Endothelial cell of umbilical vein (primary cell): ENCODE data around the gene CD27. TPM values are rescaled to one million over a fixed set of nuclear protein-coding genes. Genes with fewer than 3 reads are reported as not detected.

Experiments
- BruUV-seq: library from RNA; stranded (reverse); fragments of 400-500 nt; replicated peaks from 2 replicates; lab custom pipeline; 2021; lab: Mats Ljungman, UMichigan
- CTCF ChIA-PET: fragments of 300-600, 350-600 bp; sonication (Branson Sonifier 250); formaldehyde crosslinking; loops from one replicate; lab custom pipeline; 2021; ENCODE audit warnings: antibody characterized with exemption, inconsistent platforms; lab: Charles Lee
- POLR2A ChIA-PET: fragments of 300-600, 350-600 bp; sonication (Branson Sonifier 250); formaldehyde crosslinking; loops from one replicate; lab custom pipeline; 2021; ENCODE audit warnings: antibody characterized with exemption, inconsistent platforms; lab: Charles Lee
- DNase-seq: peaks from one replicate; pipeline ENCODE4 v3.0.0-alpha.2; 2011; ENCODE audit warnings: low read depth, low spot score
- FAIRE-seq: peaks from 2 replicates; lab custom pipeline; 2011; peaks lifted over from hg19 to GRCh38; lab: Jason Lieb, UNC
- H2AFZ ChIP-seq: 2 replicates; pipeline ENCODE4 v1.6.0; 2012; ENCODE audit warnings: low read depth, low read length, control low read depth, inconsistent platforms
- H3K27ac ChIP-seq: 2 replicates; pipeline ENCODE4 v1.5.1; 2011; ENCODE audit warnings: low read depth, mild to moderate bottlenecking, control low read depth, low read length, moderate library complexity; ENCODE audit not compliant: insufficient read depth
- H3K27me3 ChIP-seq, 2 experiments: 2 replicates each; pipeline versions ENCODE4 v1.6.0 to v1.6.1; 2011; ENCODE audit warnings: low read length in 2 of 2, mixed read lengths in 1 of 2; ENCODE audit not compliant: control insufficient read depth in 2 of 2, insufficient read depth in 2 of 2
- H3K36me3 ChIP-seq, 2 experiments: 2 replicates in 1 of 2; 3 replicates in 1 of 2; pipeline ENCODE4 v1.5.1; 2011; ENCODE audit warnings: low read length in 2 of 2, mild to moderate bottlenecking in 1 of 2, moderate library complexity in 1 of 2; ENCODE audit not compliant: control insufficient read depth in 2 of 2, insufficient read depth in 2 of 2; ENCODE audit errors: extremely low read depth in 1 of 2
- H3K4me1 ChIP-seq: 3 replicates; pipeline ENCODE4 v1.5.1; 2011; ENCODE audit warnings: mild to moderate bottlenecking, low read length; ENCODE audit not compliant: control insufficient read depth, insufficient read depth; ENCODE audit errors: extremely low read depth
- H3K4me2 ChIP-seq: 2 replicates; pipeline ENCODE4 v1.6.1; 2011; ENCODE audit warnings: low read length, control low read depth, mixed read lengths; ENCODE audit not compliant: insufficient read depth
- H3K4me3 ChIP-seq, 3 experiments: fragments of 200-600 bp in 1 of 3; sonication (generic), shearing (Covaris generic) in 1 of 3; replicated peaks in 1 of 3; 2 replicates each; pipeline ENCODE4 v1.5.1; 2011 to 2016; ENCODE audit warnings: control low read depth in 3 of 3, low read length in 3 of 3, mild to moderate bottlenecking in 2 of 3, inconsistent platforms in 1 of 3, low read depth in 1 of 3, moderate library complexity in 1 of 3; ENCODE audit not compliant: insufficient read depth in 1 of 3
- H3K79me2 ChIP-seq: 2 replicates; pipeline ENCODE4 v1.6.0; 2012; ENCODE audit warnings: low read length, inconsistent platforms; ENCODE audit not compliant: control insufficient read depth, insufficient read depth
- H3K9ac ChIP-seq: replicated peaks from 2 replicates; pipeline ENCODE3; 2011; ENCODE audit warnings: low read length, control low read depth; ENCODE audit not compliant: insufficient read depth; ENCODE audit errors: extremely low read depth
- H3K9me1 ChIP-seq: replicated peaks from 3 replicates; pipeline ENCODE4 v1.6.0; 2011; ENCODE audit warnings: mild to moderate bottlenecking, low read length; ENCODE audit not compliant: control insufficient read depth, insufficient read depth; ENCODE audit errors: extremely low read depth
- H3K9me3 ChIP-seq: replicated peaks from 2 replicates; pipeline ENCODE4 v1.5.1; 2012; ENCODE audit warnings: low read length, inconsistent platforms; ENCODE audit not compliant: control insufficient read depth, insufficient read depth
- H4K20me1 ChIP-seq: replicated peaks from 2 replicates; pipeline ENCODE3; 2011; ENCODE audit warnings: mild to moderate bottlenecking, low read length; ENCODE audit not compliant: control insufficient read depth, insufficient read depth; ENCODE audit errors: extremely low read depth
- CTCF ChIP-seq, 2 donors: IDR thresholded peaks; 1 replicate in 1 of 2; 2 replicates in 1 of 2; pipeline ENCODE4 v1.5.1; 2011; ENCODE audit warnings: low read length in 2 of 2, mild to moderate bottlenecking in 2 of 2, moderate library complexity in 2 of 2, control low read depth in 1 of 2, inconsistent platforms in 1 of 2, low read depth in 1 of 2; ENCODE audit not compliant: insufficient read depth in 1 of 2; ENCODE audit errors: extremely low read depth in 1 of 2
- EZH2 ChIP-seq: IDR thresholded peaks from 2 replicates; pipeline ENCODE4 v1.6.1; 2012; ENCODE audit warnings: borderline replicate concordance, low read depth, mild to moderate bottlenecking, moderate library complexity, low read length, inconsistent platforms; ENCODE audit not compliant: severe bottlenecking
- FOS ChIP-seq: IDR thresholded peaks from 2 replicates; pipeline ENCODE4 v1.6.1; 2011; ENCODE audit warnings: mild to moderate bottlenecking, low read length, moderate library complexity, borderline replicate concordance; ENCODE audit not compliant: insufficient read depth
- GATA2 ChIP-seq: IDR thresholded peaks from 2 replicates; pipeline ENCODE4 v1.7.0; 2011; ENCODE audit warnings: low read depth, mild to moderate bottlenecking, moderate library complexity, mixed read lengths, low read length; ENCODE audit not compliant: insufficient read length, insufficient read depth
- JUN ChIP-seq: IDR thresholded peaks from 2 replicates; pipeline ENCODE4 v1.6.1; 2011; ENCODE audit warnings: borderline replicate concordance, low read depth; ENCODE audit not compliant: insufficient read length, insufficient read depth
- MAX ChIP-seq: IDR thresholded peaks from 2 replicates; pipeline ENCODE4 v1.6.1; 2011; ENCODE audit not compliant: insufficient read depth, insufficient read length
- MYC ChIP-seq: IDR thresholded peaks from one replicate; pipeline ENCODE4 v1.6.1; 2011; ENCODE audit warnings: mild to moderate bottlenecking, low read depth, low read length
- POLR2A ChIP-seq: IDR thresholded peaks from 2 replicates; pipeline ENCODE4 v1.6.1; 2012; ENCODE audit warnings: low read depth, mild to moderate bottlenecking, control low read depth, low read length
- POLR2AphosphoS5 ChIP-seq: IDR thresholded peaks from 2 replicates; pipeline ENCODE4 v1.6.1; 2012; ENCODE audit warnings: low read depth, mild to moderate bottlenecking, control low read depth, low read length, moderate library complexity; ENCODE audit not compliant: insufficient read depth
- dilution Hi-C: fragments of 300-500 bp; cut with MboI; formaldehyde crosslinking; loops from one replicate; pipeline ENCODE4 v1.15.0; 2019; ENCODE audit warnings: low sequenced_read_pairs; ENCODE audit not compliant: extremely low pct_ligation_motif_present
- intact Hi-C: fragments of 100-400 bp; cut with micrococcal nuclease; formaldehyde crosslinking; loops from one replicate; pipeline ENCODE4 v1.10.0; 2022
- polyA plus RNA-seq, 4 experiments: library from polyadenylated mRNA; depleted of rRNA in 3 of 4; stranded (reverse) in 3 of 4; unstranded in 1 of 4; fragments of >200 nt; gene quantifications; 2 replicates each; pipeline versions ENCODE4 v1.2.1 to v1.2.3, GENCODE V29; 2011 to 2012; ENCODE audit warnings: missing spikeins in 1 of 4
- total RNA-seq: library from RNA; stranded (reverse); gene quantifications from 2 replicates; pipeline ENCODE4 v1.2.3, GENCODE V29; 2021

CD27 gene
- total and polyA plus RNA-seq, 2 donors (not counting 3 experiments of a cell fraction or from before 2014, with no cell fraction given): not detected

- H3K36me3 ChIP-seq: no peaks in the 10 kb centered on the region
- no TSS peak for BruUV-seq
- ChIA-PET CTCF (interaction anchor here (5.2 kb wide), 1 partner anchor 67 kb away, joined by 33 read pairs; no protein-coding TSS in a partner anchor), POLR2A (no interaction called here)
- H3K79me2 ChIP-seq: peaks cover 2% of the 10 kb centered on the region
- dilution Hi-C loops: no loop called here
- DNase-seq (no peak), FAIRE-seq (no peak)
- H3K9ac ChIP-seq: no peak overlapping the region
- no peak overlapping the region for H2AFZ ChIP-seq
- peaks cover 1 to 5% of the 10 kb centered on the region in 2 experiments for H3K27me3 ChIP-seq
- no peak overlapping the region for H3K27ac ChIP-seq
- H4K20me1 ChIP-seq: no peaks in the 10 kb centered on the region
- peaks cover 16% of the 10 kb centered on the region for H3K4me1 ChIP-seq
- TF ChIP-seq EZH2 (no peak), FOS (no peak), JUN (no peak), MAX (no peak), POLR2AphosphoS5 (no peak), CTCF (IDR thresholded peaks at IDR 0.05; ENCODE audit: extremely low read depth in 1 of 2, insufficient read depth in 1 of 2, low read depth in 1 of 2, low read length in 2 of 2) (no peak), POLR2A (no peak), MYC (no peak), GATA2 (no peak)
- H3K9me1 ChIP-seq: no peaks in the 10 kb centered on the region
- H3K9me3 ChIP-seq: no peaks in the 10 kb centered on the region
- intact Hi-C loops: loop anchor here (1.0 to 2.0 kb wide), 2 partner anchors 63 to 149 kb away; no protein-coding TSS in a partner anchor
- no peak overlapping the region for H3K4me3 ChIP-seq
- H3K4me2 ChIP-seq: no peak overlapping the region
Measured at GRCh38 chr12:6471989-6472360, 27.2 kb downstream of the CD27 start.
